Measurements from ENCODE around the gene CCBE1. TPM values are rescaled to one million over a fixed set of nuclear protein-coding genes. Genes with fewer than 3 reads are reported as not detected.

Gene CCBE1
- total RNA-seq, 1 donor from 2014 or later: 0.05 TPM

DNA sequence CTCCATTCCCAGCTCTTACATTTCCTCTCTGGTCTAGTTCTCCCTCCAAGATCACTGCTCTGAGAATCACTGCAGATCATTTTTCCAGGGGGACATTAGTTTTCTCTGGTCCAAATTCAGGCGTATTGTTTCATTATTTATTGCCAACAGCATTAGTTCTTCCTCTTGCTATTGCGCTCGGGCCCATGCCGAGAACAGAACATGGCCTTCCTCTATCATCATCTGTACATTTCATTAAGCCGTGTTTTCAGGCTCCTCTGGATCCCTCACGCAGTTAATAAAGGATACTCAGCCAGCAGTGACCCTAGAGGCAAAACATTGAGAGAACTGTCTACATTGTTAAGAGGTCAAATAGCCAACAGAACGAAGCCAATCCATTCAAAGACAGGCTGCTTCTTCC is 63.9 kb downstream of the CCBE1 start:
- no peak for DNase-seq (ENCODE audit: low spot score)
- intact Hi-C loops (cut with DNase I): loop anchor here (2.0 kb wide), 1 partner anchor 189 kb away; no protein-coding TSS in a partner anchor

DNA sequence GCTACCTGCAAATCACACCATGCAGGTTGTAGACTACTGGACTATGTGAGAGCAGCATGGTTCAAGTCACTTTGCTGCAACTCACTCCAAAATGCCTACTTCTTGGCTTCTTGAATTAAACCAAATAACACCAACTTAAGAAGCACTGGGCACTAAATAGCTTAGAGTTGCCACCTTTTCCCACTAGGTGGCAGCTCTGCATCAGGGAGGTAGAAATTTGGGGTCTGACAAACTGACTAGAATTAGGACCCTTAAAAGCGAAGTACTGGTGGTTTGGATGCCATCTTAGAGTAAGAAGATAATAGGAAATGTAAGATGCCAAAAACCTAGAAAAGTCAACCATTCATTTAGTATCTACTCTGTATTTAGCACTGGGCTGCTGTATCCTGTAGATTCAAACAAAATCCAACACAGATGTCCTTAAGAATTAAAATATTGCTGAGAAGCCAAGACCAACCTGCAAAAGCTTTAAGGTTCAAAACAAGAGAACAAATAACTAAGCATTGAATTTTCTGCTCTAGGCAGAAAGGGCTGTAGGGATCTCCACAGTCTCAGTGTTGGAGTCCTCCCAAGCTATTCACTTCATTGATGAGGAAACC is 65.5 kb downstream of the CCBE1 start:
- intact Hi-C loops (cut with DNase I): loop anchor here (2.0 kb wide), 1 partner anchor 191 kb away; no protein-coding TSS in a partner anchor
- DNase-seq (ENCODE audit: low spot score): no peak

DNA sequence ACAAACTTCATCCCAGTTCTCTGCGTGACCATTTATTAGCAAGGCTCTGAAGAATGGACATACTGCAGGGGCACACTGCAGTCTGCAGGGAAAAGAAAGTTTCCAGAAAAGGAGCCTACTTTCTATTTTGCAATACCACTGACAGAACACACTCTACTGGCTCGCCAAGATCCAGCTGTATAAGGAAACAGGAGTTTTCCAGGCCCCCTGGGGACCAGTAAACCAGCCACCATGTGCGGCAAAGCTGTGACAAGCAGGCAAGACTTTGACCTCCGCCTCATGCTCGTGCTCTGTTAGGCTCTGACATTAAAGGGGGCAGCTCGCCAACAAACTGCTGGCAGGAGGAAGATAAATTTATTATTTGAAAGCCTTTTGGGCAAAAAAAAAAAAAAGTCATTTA is 67.3 kb downstream of the CCBE1 start:
- intact Hi-C loops (cut with DNase I): loop anchor here (10.0 kb wide), 1 partner anchor 175 kb away; no protein-coding TSS in a partner anchor
- DNase-seq (ENCODE audit: low spot score): no peak

DNA sequence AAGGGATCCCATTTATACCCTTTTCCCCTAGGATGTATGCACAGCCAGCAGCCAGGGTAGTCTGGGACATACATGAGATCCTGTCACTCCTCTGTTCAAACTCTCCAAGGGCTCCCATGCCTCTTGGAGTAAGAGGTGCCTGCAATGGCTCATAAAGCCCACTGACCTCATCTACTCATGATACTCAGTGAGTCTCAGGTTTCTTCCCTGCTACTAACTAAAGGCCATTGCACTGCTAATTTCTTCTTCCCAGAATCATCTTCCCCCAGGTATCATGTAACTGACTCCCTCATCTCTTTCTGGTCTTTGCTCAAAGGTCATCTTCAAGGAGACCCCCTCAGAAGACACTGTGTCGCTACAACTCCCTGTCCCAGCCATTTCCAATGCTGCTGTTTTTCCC is 68.2 kb downstream of the CCBE1 start:
- no peak for DNase-seq (ENCODE audit: low spot score)
- intact Hi-C loops (cut with DNase I): loop anchor here (10.0 kb wide), 1 partner anchor 174 kb away; no protein-coding TSS in a partner anchor

DNA sequence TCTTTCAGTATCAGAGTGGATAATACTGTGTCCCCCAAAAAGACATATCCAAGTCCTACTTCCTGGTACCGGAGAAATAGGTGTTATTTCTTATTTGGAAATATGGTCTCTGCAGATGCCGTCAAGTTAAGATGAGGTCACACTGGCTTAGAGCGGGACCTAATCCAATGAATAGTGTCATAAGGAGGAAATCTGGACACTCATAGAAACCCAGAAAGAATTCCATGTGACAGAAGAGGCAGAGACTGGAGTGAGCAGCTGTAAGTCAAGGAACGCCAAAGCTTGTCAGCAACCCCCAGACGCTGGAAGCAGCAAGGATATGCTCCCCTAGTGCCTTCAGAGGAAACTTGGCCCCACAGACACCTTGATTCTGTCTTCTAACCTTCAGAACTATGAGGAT is 69.8 kb downstream of the CCBE1 start:
- no peak for DNase-seq (ENCODE audit: low spot score)
- intact Hi-C loops (cut with DNase I): loop anchor here (10.0 kb wide), 1 partner anchor 173 kb away; no protein-coding TSS in a partner anchor

DNA sequence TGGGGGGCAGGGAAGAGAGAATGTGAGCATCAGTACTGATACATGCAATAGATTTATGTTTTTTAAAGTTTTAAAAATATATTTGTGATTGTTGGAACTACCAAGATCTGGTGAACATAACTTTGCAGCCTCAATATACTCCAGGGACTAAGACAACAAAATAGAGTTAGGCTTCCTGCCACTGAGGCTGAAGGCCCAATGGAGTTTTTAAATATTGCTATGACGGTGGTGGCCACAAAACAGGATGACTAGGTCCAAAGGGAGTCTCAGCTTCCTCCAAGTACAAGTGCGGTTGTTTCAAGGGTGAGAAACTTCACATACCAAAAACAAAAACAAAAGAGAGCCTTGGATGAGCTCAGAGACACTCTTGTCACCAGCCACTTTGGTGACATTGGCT is 72.9 kb downstream of the CCBE1 start:
- DNase-seq (ENCODE audit: low spot score): no peak
- intact Hi-C loops (cut with DNase I): loop anchor here (10.0 kb wide), 1 partner anchor 170 kb away; no protein-coding TSS in a partner anchor

DNA sequence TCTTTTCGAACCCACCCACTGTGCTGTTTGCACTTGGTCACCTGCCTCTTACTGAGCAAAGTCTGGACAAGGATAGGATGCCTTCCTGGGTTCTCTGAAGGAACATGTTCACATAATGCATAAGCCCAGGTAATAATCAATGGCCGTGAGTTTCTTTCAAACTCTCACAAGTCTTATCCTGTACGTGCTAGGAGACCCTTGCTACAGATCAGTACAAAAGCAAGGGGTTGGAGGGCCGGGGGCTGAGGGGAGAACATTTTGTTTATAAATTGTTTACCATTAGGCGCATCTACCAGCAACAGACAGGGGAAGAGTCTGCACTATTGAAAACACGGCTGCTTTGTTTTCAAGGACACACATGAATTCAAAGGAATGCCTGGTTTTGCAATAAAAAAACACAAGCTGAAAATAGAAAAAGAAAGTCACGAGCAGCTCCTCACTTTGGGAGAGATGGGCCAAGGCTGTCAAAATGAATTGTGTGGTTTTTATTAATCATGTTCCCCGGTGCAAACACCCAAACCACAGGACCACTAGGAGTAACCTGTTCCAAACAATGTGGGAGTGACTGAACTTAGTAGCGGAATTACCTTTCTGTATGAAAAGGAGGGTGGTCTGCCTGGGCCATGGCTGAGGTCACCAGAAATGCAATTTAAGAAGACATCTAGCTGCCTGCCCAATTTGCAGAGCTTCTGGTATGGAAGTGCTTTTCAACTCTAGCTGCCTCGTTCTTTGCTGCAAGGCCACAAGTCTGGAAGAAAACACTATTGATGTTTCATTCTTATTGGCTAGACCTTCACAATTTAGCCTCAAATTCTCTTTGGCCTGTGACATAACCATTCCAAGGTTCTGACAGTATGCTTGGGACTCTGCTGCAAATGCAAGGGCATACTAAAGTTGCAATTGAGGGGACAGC is 73.5 kb downstream of the CCBE1 start:
- intact Hi-C loops (cut with DNase I): loop anchor here (10.0 kb wide), 1 partner anchor 169 kb away; no protein-coding TSS in a partner anchor
- DNase-seq (ENCODE audit: low spot score): no peak

DNA sequence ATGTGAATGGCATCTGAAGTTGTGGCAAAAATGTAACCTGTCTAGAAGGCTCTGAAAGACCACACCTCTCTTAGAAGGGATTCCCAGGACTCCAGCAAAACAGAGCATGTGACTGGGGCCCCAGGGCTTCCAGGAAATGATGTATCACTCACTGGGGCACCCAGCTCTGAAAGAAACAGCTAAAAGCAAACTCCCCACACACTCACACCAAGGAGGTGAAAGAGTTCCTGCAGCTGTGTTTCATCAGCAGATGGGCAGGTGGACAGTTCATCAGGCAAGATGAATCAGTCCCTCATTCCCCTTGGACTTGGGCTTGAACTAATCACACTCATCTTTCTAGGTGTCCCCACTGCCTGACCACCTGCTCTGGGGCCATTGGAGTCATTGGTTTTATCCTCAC is 76.2 kb downstream of the CCBE1 start:
- intact Hi-C loops (cut with DNase I): loop anchor here (10.0 kb wide), 1 partner anchor 166 kb away; no protein-coding TSS in a partner anchor

DNA sequence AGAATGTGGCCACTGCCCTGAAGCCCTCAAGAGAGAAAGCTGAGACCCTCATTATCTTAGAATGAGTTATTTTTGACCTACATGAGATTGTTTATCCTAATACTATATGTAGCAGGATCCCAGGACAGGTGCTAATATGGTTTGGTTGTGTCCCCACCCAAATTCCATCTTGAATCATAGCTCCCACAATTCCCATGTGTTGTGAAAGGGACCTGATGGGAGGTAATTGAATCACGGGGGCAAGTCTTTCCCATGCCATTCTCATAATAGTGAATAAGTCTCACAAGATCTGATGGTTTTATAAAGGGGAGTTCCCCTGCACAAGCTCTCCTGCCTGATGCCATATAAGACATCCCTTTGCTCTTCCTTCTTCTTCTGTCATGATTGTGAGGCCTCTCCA is 76.8 kb downstream of the CCBE1 start:
- intact Hi-C loops (cut with DNase I): loop anchor here (10.0 kb wide), 1 partner anchor 166 kb away; no protein-coding TSS in a partner anchor
- no peak for DNase-seq (ENCODE audit: low spot score)

More for the DNA sequence above, 76.2 kb downstream of the CCBE1 start:
- no peak for DNase-seq (ENCODE audit: low spot score)

DNA sequence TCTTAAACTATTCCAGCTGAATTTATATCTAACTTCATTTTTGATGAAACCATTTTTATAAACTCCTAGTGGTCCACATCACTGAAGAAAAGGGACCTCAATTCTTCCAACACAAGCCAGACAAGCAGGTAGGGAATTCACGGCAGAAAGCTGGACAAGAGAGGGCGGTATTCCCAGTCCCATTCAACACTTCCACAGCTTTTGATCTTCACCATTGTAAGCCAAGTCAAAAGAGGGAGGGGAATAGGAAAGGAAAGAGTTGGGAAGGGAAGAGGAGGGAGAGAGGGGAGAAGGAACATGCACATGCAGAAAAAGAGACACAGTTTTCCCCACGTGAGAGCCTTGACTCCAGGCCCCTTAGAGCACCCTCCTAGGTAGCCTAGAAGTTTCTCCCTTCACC is 77.4 kb downstream of the CCBE1 start:
- DNase-seq (ENCODE audit: low spot score): no peak
- intact Hi-C loops (cut with DNase I): loop anchor here (10.0 kb wide), 1 partner anchor 165 kb away; no protein-coding TSS in a partner anchor

DNA sequence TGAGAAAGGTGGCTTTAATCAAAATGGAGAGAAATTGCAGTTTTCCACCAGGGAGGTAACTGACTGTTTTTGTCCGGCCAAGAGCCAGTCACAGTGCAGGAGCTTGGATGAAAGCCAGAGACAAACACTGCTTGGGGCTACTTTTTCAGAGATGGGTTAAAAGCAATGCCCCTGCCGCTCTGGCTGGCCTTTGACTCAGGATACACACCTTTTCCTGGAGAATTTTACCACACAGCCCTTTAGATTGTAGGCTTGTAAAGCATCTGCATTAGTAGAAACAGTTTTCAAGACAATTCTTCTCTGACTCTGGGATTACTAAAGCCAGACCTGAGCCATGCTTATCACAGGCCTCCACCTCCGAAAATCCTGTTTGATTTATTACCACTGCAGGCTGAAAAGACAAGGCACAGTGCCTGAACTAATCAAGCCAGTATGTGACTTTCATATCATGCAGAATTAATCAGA is 79.7 kb downstream of the CCBE1 start:
- intact Hi-C loops (cut with DNase I): no loop called here
- DNase-seq (ENCODE audit: low spot score): no peak

DNA sequence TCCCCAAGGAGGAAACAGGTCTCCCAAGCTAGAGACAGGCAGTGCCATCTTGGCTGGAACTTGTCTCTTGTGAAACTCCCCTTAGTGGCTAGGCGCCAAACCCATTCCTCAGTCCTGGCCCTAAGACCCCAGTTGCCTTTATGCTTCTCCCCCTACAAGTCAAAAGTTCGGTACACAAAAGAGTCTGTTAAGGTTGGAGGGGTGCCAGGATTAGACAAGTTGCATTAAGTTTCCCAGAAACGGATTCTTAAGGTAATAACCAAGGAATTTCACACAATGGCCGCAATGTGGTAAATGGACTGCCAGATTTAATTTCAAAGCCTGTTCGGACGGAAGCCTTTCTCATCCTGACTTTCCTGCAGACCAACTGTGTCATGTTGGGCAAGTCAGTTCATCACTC is 80.7 kb downstream of the CCBE1 start:
- DNase-seq (ENCODE audit: low spot score): no peak
- intact Hi-C loops (cut with DNase I): no loop called here

DNA sequence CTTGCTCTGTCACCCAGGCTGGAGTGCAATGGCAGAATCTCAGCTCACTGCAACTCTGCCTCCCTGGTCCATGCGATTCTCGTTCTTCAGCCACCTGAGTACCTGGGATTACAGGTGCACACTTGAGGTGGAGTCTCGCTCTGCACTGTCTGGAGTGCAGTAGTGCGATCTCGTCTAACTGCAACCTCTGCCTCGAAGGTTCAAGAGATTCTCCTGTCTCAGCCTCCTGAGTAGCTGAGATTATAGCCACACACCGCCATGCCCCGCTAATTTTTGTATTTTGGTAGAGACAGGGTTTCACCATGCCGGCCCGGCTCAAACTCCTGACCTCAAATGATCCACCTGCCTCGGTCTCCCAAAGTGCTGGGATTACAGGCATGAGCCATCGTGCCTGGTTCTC is 83.3 kb downstream of the CCBE1 start:
- DNase-seq (ENCODE audit: low spot score): no peak
- intact Hi-C loops (cut with DNase I): no loop called here

DNA sequence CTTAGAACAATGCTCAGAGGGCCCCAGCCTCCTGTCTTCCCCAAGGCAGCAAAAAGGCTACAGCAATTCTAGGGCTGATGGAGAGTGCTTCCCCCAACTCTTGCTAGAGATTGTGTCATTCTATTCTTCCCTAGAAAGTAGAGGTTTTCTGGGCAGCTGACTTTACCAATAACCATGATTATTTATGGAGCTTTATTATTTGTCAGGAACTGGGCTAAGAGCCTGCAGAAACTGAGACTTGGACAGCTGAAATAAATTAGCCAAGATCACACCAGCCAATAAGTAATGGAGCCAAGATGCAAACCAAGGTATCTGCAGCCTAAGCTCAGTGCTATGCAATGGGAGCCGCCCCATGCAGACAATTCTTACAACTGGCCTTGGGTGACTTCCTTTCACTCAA is 84.8 kb downstream of the CCBE1 start:
- intact Hi-C loops (cut with DNase I): no loop called here
- DNase-seq (ENCODE audit: low spot score): no peak

DNA sequence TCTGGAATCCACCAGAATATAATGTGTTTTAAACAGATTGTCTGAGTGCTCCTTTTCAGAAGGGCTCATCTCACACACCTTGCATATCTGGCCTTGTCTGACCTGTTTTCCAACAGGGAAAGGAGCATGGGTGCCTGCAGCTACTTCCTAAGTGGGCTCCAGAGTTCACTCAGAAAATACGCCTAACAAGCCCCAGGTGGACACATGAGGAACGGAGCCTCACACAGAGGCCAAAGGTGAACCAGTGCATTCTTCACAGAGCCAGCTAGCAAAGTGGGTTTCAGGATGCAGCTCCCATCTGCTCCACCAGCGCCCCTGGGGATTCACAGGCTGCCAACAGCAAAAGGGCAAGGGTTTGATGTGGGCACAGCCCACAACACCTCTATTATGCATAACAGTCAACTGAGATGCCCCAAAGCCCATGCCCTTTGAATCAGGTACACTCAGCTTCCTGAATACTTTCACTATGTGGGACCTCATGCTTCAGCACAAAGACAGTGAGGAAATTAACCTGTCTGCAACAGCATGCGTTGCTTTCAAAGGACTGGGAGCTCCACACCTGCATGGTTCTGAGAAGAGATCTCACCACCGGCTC is 86.6 kb downstream of the CCBE1 start:
- DNase-seq (ENCODE audit: low spot score): no peak
- intact Hi-C loops (cut with DNase I): no loop called here

DNA sequence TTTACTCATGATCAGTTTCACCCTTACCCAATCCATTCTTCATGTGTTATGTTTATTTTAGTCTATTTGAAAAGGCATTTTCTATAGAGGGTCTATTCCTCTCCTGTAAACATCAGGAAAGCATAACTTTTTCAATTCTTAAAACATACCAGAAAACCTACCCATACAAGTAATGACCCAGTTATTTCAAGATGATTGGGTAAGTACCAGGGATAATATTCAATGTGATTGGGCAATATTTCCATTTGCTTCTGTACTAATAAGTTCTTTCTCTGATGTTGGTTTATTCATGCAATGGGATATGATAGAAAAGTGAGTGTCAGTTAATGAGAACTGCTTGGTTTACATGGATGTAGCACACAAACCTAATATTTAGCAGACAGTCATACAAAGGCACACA is 87.6 kb downstream of the CCBE1 start:
- intact Hi-C loops (cut with DNase I): loop anchor here (5.0 to 10.0 kb wide), 2 partner anchors 57 to 145 kb away; no protein-coding TSS in a partner anchor
- DNase-seq (ENCODE audit: low spot score): no peak

DNA sequence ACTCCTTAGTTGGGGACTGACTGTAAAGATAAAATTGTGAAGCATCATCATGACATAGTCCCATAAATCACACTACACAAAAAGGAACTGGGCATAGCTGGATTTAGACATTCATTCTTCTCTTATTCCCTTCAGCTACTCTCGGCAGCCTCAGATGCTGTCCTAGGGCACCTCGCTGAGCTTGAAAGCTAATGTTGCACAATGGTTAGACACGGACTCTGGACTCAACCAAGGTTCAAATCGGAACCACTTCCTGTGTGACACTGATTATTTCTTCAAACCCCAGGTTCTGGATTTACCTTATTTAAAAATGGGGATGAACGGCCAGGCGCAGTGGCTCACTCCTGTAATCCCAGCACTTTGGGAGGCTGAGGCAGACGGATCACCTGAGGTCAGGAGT is 89.8 kb downstream of the CCBE1 start:
- no peak for DNase-seq (ENCODE audit: low spot score)
- intact Hi-C loops (cut with DNase I): loop anchor here (5.0 to 10.0 kb wide), 2 partner anchors 55 to 143 kb away; no protein-coding TSS in a partner anchor

DNA sequence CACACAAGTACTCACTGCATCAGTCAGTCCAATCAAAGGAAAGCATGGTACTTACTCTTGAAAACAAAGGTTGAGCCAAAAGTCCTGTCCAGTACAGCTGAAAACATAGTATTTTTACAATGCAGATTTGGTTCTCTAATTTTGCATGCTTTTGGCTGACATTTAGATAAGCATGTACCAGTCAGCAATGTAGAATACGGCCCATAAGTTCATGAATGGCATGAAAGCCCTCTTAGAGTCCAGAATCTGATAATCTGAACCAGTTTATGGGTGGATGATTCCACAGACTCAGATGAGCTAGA is 90.2 kb downstream of the CCBE1 start:
- intact Hi-C loops (cut with DNase I): loop anchor here (5.0 to 10.0 kb wide), 2 partner anchors 55 to 142 kb away; no protein-coding TSS in a partner anchor
- DNase-seq (ENCODE audit: low spot score): no peak

DNA sequence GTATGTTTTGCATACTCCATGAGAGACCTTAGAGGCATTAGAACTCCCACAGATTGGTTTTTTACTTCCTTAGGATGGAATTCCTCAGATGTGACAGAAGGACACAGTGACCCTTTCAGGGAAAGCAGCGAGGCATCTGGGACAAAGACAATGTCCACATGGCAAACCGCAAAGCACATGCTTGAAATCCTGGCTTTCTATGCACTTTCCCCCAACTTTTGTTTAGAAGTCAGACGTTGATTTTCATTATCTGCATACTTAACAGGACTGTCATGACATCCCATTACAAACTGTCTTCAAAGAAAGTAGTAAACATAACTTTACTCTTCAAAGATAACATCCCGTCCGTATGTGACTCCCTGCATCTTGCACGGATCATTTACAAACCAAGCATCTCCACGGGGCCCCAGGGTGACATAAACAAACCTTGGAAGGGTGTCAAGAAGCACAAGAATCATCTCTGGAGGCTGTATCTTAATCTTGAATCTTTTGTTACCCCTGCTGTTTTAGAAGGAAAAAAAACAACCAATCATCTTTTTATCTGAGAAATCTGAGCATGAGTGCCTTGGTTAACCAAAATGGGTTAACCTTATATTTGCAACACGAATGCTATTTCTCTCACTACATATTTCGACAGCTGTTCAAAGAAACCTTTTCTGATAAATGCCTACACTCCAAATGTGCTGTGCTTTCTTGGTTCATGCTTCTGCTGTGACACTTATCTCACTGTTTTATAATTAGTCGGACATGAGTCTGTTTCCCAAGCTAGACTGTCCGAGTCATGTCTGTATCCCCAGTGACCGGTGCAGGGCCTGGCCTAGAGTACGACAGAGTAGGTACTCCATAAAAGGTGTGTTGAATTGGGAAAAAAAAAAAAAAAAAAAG is 90.8 kb downstream of the CCBE1 start:
- DNase-seq (ENCODE audit: low spot score): no peak
- intact Hi-C loops (cut with DNase I): loop anchor here (5.0 to 10.0 kb wide), 2 partner anchors 54 to 142 kb away; no protein-coding TSS in a partner anchor
